ENCODE data around the gene PRLH.

Gene PRLH

GRCh38 chr2:237536083-237536415, 30.3 kb upstream of the PRLH start:
- Histone ChIP-seq H3K27me3 (replicated peaks) (no peaks in the 10 kb centered on the region), H3K27ac (no peak overlapping the region), H3K36me3 (replicated peaks) (peaks cover 63% of the 10 kb centered on the region), H3K4me3 (ENCODE audit: low read depth, low read length) (no peak overlapping the region)
- no peak for DNase-seq
- no peak for TF ChIP-seq CTCF (IDR thresholded peaks at IDR 0.05; ENCODE audit: low read depth, low read length, missing control alignments)
- in situ Hi-C loops (cut with HindIII; ENCODE audit: low pct_ligation_motif_present, low sequenced_read_pairs), result no loop called here

GRCh38 chr2:237536617-237537016, 29.8 kb upstream of the PRLH start:
- Histone ChIP-seq H3K36me3 (replicated peaks) (peaks cover 65% of the 10 kb centered on the region), H3K27ac (no peak overlapping the region), H3K4me3 (ENCODE audit: low read depth, low read length) (no peak overlapping the region), H3K27me3 (replicated peaks) (no peaks in the 10 kb centered on the region)
- TF ChIP-seq CTCF (IDR thresholded peaks at IDR 0.05; ENCODE audit: low read depth, low read length, missing control alignments), result no peak
- no peak for DNase-seq
- in situ Hi-C loops (cut with HindIII; ENCODE audit: low pct_ligation_motif_present, low sequenced_read_pairs), result no loop called here

- Histone ChIP-seq H3K36me3 (replicated peaks) (peaks cover 59% of the 10 kb centered on the region), H3K27ac (no peak overlapping the region), H3K4me3 (ENCODE audit: low read depth, low read length) (no peak overlapping the region), H3K27me3 (replicated peaks) (no peaks in the 10 kb centered on the region)
- in situ Hi-C loops (cut with HindIII; ENCODE audit: low pct_ligation_motif_present, low sequenced_read_pairs), result no loop called here
- no peak for TF ChIP-seq CTCF (IDR thresholded peaks at IDR 0.05; ENCODE audit: low read depth, low read length, missing control alignments)
- DNase-seq, result no peak
These were observed 28.2 kb upstream of the PRLH start for GRCh38 chr2:237538001-237538720.

- in situ Hi-C loops (cut with HindIII; ENCODE audit: low pct_ligation_motif_present, low sequenced_read_pairs), result no loop called here
- no peak for DNase-seq
- Histone ChIP-seq H3K36me3 (replicated peaks) (peaks cover 57% of the 10 kb centered on the region), H3K27ac (no peak overlapping the region), H3K27me3 (replicated peaks) (no peaks in the 10 kb centered on the region), H3K4me3 (ENCODE audit: low read depth, low read length) (no peak overlapping the region)
- no peak for TF ChIP-seq CTCF (IDR thresholded peaks at IDR 0.05; ENCODE audit: low read depth, low read length, missing control alignments)
These were observed 27.5 kb upstream of the PRLH start for GRCh38 chr2:237538901-237539300.

- no peak for DNase-seq
- no peak for TF ChIP-seq CTCF (IDR thresholded peaks at IDR 0.05; ENCODE audit: low read depth, low read length, missing control alignments)
- Histone ChIP-seq H3K4me3 (ENCODE audit: low read depth, low read length) (no peak overlapping the region), H3K36me3 (replicated peaks) (peaks cover 49% of the 10 kb centered on the region), H3K27ac (no peak overlapping the region), H3K27me3 (replicated peaks) (no peaks in the 10 kb centered on the region)
- in situ Hi-C loops (cut with HindIII; ENCODE audit: low pct_ligation_motif_present, low sequenced_read_pairs), result no loop called here
These were observed 26.7 kb upstream of the PRLH start for GRCh38 chr2:237539681-237540080.

- no peak overlapping the region for H3K4me3 ChIP-seq (ENCODE audit: low read depth, low read length)
- H3K27ac ChIP-seq, result no peak overlapping the region
- DNase-seq, result no peak
- no peak for TF ChIP-seq CTCF (IDR thresholded peaks at IDR 0.05; ENCODE audit: low read depth, low read length, missing control alignments)
- H3K36me3 ChIP-seq (replicated peaks), result peaks cover 45% of the 10 kb centered on the region
- H3K27me3 ChIP-seq (replicated peaks), result no peaks in the 10 kb centered on the region
- in situ Hi-C loops (cut with HindIII; ENCODE audit: low pct_ligation_motif_present, low sequenced_read_pairs), result no loop called here
These were observed 26.1 kb upstream of the PRLH start for GRCh38 chr2:237540223-237540775.
